ENCODE results near the gene TET1.

- TF ChIP-seq CTCF (conservative IDR thresholded peaks at IDR 0.05) (no peak), EZH2 (IDR thresholded peaks at IDR 0.05; ENCODE audit: low read depth) (no peak)
Observed at GRCh38 chr10:68559251-68559650, 886 bp upstream of the TET1 start.

Data from PC-9 (cell line).